ENCODE data around the gene GAK. TPM values are rescaled to one million over a fixed set of nuclear protein-coding genes. Genes with fewer than 3 reads are reported as not detected.

GAK gene
- total RNA-seq, 1 donor from 2014 or later = 130 TPM

- Histone ChIP-seq H3K27me3 (ENCODE audit: low read depth) (no peaks in the 10 kb centered on the region), H3K4me3 (no peak overlapping the region), H3K36me3 (peaks cover 88% of the 10 kb centered on the region), H3K4me1 (no peaks in the 10 kb centered on the region), H3K27ac (no peak overlapping the region), H3K9me3 (no peaks in the 10 kb centered on the region)
- TF ChIP-seq, protein P1, sequence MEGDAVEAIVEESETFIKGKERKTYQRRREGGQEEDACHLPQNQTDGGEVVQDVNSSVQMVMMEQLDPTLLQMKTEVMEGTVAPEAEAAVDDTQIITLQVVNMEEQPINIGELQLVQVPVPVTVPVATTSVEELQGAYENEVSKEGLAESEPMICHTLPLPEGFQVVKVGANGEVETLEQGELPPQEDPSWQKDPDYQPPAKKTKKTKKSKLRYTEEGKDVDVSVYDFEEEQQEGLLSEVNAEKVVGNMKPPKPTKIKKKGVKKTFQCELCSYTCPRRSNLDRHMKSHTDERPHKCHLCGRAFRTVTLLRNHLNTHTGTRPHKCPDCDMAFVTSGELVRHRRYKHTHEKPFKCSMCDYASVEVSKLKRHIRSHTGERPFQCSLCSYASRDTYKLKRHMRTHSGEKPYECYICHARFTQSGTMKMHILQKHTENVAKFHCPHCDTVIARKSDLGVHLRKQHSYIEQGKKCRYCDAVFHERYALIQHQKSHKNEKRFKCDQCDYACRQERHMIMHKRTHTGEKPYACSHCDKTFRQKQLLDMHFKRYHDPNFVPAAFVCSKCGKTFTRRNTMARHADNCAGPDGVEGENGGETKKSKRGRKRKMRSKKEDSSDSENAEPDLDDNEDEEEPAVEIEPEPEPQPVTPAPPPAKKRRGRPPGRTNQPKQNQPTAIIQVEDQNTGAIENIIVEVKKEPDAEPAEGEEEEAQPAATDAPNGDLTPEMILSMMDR (IDR thresholded peaks at IDR 0.05) = no peak
- intact Hi-C loops (cut with DNase I) = no loop called here
- ATAC-seq (no peak), DNase-seq (no peak)
Observed at GRCh38 chr4:893995-894705, 38.0 kb downstream of the GAK start.

DNA sequence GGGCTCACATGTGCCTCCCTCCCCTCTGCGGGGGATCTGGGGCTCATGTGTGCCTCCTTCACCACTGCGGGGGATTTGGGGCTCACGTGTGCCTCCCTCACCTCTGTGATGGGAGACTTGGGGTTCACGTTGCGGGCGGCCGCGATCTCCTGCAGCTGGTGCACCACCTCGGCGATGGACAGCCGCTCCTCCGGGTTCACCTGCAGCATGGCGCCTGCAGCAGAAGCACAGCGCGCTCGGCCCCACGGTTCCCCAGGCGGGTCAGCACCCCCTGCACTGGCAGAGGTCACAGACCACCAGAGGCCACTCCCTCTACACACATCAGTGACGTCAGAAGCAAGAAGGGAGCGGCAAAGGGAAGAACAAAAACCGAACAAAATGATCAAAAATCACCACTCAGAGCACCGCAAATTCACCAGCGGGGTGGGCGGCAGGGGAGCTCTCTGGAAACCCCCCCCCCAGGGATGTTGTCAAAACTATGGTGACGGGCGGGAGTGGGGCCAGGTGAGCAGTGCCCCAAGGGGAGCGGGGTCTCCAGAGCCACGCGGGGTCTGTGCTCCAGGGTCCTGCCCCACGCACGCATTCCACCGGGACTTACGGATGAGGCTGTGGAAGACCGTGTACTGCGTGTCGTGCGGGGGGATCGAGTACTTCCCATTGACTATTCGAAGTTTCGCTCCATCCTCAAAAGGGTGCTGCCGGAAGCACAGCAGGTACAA is 38.7 kb downstream of the GAK start:
- no peaks in the 10 kb centered on the region for H3K4me1 ChIP-seq
- H3K36me3 ChIP-seq = peaks cover 94% of the 10 kb centered on the region
- no peaks in the 10 kb centered on the region for H3K9me3 ChIP-seq
- no peak overlapping the region for H3K27ac ChIP-seq
- intact Hi-C loops (cut with DNase I) = no loop called here
- no peaks in the 10 kb centered on the region for H3K27me3 ChIP-seq (ENCODE audit: low read depth)
- ATAC-seq (no peak), DNase-seq (no peak)
- TF ChIP-seq, protein P1 (IDR thresholded peaks at IDR 0.05) = no peak
- H3K4me3 ChIP-seq = no peak overlapping the region

- Histone ChIP-seq H3K4me1 (no peaks in the 10 kb centered on the region), H3K4me3 (no peak overlapping the region), H3K27me3 (ENCODE audit: low read depth) (no peaks in the 10 kb centered on the region), H3K9me3 (no peaks in the 10 kb centered on the region), H3K27ac (no peak overlapping the region), H3K36me3 (peaks cover 97% of the 10 kb centered on the region)
- no peak for ATAC-seq
- intact Hi-C loops (cut with DNase I) = no loop called here
- TF ChIP-seq, protein P1 (IDR thresholded peaks at IDR 0.05) = no peak
- no peak for DNase-seq
Observed at GRCh38 chr4:892780-893179, 39.3 kb downstream of the GAK start.

GRCh38 chr4:891747-892146 is 40.4 kb downstream of the GAK start:
- no peaks in the 10 kb centered on the region for H3K9me3 ChIP-seq
- no peaks in the 10 kb centered on the region for H3K4me1 ChIP-seq
- no peak overlapping the region for H3K27ac ChIP-seq
- H3K27me3 ChIP-seq (ENCODE audit: low read depth) = no peaks in the 10 kb centered on the region
- TF ChIP-seq, protein P1 (IDR thresholded peaks at IDR 0.05) = no peak
- DNase-seq = no peak
- ATAC-seq = no peak
- peaks cover 87% of the 10 kb centered on the region for H3K36me3 ChIP-seq
- H3K4me3 ChIP-seq = no peak overlapping the region
- intact Hi-C loops (cut with DNase I) = no loop called here

DNA sequence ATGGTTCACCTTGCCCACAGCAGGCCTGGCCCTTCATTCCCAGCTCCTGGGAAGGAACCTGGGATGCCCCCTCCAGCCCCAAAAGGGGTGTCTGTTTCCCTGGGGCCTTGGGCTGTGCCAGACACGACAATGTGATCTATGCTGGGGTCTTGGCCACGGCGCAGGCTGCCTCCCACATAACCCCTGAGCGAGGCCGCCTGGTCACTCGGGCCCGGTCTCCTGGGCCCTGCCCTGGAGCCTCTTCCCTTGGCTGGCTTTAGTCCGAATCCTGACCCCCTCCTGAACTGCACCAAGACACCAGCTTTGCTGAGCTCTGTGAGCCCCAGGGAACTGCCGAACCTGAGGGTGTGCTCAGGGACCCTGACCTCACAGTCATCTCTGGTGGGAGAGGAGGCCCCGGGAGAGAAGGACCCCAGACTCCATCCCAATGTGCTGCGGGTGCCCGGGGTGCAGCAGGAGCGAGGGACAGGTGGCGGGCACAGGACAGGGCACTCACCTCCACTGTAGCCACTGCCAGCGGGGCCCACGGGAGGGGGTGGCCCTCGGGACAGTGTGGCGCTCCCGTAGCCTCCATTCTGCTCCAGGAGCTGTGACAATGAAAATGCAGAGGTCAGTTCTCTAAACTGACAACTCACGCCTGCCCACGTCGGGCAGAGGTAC is 42.0 kb downstream of the GAK start:
- intact Hi-C loops (cut with DNase I) = no loop called here

More for the DNA sequence above, 42.0 kb downstream of the GAK start:
- H3K9me3 ChIP-seq = no peaks in the 10 kb centered on the region
- TF ChIP-seq, protein P1 (IDR thresholded peaks at IDR 0.05) = no peak
- H3K27me3 ChIP-seq (ENCODE audit: low read depth) = no peaks in the 10 kb centered on the region
- H3K4me1 ChIP-seq = no peaks in the 10 kb centered on the region
- no peak overlapping the region for H3K4me3 ChIP-seq
- no peak for DNase-seq
- no peak overlapping the region for H3K27ac ChIP-seq
- H3K36me3 ChIP-seq = peaks cover 87% of the 10 kb centered on the region
- ATAC-seq = no peak

All from lower lobe of right lung (tissue), 2 donors.